GM11168 (cell line): ENCODE measurements around the gene CAMK4.
"Not testable (repeated sequence)": the region's sequence is repeated elsewhere in the genome, so short reads cannot be mapped to it uniquely, and the experiment has no call there.

Source experiments
- in situ Hi-C: fragments of 300-500 bp; cut with MboI; formaldehyde crosslinking; loops from one replicate; pipeline ENCODE4 v1.12.0; 2022; ENCODE audit warnings: low sequenced_read_pairs; ENCODE audit not compliant: unreplicated experiment

Gene CAMK4

DNA sequence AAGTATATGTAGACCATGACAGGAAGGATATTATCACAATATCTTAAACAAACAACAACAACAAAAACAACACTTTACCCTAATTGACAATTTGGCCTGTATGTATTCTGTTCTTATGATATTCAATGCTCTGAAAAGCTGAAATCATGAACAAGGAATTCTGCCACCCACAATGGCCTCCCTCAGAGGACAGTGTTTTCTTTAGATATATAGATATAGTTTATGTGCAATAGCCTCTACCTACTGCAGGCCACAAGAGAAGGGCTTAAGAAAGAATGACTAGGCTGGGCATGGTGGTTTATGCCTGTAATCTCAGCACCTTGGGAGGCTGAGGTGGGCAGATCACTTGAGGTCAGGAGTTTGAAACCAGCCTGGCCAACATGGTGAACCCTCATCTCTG is 183.4 kb downstream of the CAMK4 start:
- in situ Hi-C loops: no loop called here

DNA sequence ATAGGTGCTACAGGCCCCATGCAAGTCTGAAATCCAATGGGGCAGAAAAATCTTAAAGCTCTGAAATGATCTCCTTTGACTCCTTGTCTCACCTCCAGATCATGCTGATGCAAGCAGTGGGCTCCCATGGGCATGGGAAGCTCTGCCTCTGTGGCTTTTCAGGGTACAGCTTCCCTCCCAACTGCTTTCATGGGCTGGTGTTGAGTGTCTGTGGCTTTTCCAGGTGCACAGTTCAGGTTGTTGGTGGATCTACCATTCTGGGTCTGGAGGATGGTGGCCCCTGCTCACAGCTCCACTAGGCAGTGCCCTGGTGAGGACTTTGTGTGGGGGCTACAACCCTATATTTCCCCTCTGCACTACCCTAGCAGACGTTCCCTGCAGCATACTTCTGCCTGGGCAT is 184.6 kb downstream of the CAMK4 start:
- in situ Hi-C loops: no loop called here

DNA sequence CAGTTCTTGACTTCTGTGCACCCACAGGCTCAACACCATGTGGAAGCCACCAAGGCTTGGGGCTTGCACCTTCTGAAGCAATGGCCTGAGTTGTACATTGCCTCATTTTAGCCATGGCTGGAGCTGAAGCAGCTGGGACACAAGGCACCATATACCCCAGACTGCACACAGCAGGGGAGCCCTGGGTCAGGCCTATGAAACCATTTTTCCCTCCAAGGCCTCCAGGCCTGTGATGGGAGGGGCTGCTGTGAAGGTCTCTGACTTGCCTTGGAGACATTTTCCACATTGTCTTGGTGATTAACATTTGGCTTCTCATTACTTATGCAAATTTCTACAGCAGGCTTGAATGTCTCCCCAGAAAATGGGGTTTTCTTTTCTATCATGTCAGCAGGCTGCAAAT is 185.1 kb downstream of the CAMK4 start:
- in situ Hi-C loops: not testable (repeated sequence)

DNA sequence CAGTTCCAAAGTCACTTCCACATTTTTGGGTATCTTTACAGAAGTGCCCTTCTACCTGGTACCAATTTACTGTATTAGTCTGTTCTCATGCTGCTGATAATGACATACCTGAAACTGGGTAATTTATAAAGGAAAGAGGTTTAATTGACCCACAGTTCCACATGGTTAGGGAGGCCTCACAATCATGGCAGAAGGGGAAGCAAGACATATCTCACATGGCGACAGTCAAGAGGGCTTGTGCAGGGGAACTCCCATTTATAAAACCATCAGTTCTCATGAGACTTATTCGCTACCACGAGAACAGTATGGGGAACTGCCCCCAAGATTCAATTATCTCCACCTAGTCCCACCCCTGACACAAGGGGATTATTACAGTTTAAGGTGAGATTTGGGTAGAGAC is 185.9 kb downstream of the CAMK4 start:
- in situ Hi-C loops: not testable (repeated sequence)

DNA sequence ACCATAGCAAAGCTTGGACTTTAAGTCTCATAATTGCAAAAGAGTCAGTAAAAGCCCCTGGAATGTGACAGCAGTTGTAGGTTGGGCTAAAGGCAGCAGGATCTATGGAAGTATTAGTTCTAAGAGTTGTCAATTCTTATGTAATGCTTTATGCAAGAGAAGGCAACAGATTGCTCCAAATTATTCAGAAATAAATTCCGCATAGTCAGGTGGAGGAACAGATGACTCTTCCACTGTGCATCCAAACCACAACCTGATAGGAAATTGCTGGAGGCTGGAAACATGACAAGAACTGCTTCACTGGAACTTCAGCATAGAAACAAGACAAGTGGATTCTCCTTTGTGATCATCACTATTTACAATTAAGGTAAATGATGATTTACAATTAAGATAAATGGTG is 187.1 kb downstream of the CAMK4 start:
- in situ Hi-C loops: no loop called here

DNA sequence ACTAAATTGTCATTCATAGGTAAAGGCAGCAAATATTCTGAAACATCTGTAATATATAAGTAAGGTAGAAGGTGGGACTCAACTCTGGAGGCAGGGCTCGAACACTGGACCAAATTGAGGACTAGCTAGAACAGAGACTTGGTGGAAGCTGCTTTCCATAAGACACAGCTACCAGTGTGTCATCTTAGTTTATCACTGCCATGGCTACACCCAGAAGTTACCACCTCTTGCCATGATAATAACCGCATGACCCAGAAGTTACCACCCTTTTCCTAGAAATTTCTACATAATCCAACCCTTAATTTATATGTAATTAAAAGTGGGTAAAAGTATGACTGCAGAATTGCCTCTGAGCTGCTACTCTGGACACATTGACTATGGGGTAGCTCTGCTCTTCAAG is 188.4 kb downstream of the CAMK4 start:
- in situ Hi-C loops: no loop called here

DNA sequence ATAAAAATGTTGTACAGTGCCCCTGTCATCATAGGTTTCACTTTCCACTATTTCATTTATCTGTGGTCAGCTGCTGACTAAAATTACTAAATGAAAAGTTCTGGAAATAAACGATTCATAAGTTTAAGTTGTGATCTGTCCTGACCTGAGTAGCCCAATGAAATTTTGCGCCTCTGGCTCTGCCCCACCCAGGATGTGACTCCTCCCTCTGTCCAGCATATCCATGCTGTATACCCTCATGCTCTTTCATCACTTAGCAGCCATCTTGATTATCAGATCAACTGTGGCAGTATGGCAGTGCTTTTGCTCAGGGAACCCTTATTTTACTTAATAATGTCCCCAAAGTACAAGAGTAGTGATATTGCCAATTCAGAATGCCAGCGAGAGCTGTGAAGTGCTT is 190.9 kb downstream of the CAMK4 start:
- in situ Hi-C loops: no loop called here

DNA sequence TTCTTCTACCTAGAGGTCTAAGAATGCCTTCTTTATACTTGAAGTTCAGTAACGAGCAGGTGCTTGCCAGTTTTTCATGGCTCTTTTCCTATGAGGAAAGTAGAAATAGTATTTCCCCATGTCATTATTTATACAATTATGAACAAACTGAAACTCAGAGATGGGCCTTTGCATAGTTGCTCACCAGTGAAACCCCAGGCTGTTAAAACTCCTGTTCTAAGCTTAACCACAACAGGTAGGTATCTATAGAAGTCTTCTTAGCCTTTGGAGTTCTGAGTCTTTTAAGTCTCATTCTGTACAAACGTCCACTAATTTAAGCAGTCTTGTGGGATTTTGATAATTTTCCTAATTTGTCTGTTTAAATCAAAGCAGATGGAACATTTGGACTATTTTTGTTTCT is 198.1 kb downstream of the CAMK4 start:
- in situ Hi-C loops: no loop called here

DNA sequence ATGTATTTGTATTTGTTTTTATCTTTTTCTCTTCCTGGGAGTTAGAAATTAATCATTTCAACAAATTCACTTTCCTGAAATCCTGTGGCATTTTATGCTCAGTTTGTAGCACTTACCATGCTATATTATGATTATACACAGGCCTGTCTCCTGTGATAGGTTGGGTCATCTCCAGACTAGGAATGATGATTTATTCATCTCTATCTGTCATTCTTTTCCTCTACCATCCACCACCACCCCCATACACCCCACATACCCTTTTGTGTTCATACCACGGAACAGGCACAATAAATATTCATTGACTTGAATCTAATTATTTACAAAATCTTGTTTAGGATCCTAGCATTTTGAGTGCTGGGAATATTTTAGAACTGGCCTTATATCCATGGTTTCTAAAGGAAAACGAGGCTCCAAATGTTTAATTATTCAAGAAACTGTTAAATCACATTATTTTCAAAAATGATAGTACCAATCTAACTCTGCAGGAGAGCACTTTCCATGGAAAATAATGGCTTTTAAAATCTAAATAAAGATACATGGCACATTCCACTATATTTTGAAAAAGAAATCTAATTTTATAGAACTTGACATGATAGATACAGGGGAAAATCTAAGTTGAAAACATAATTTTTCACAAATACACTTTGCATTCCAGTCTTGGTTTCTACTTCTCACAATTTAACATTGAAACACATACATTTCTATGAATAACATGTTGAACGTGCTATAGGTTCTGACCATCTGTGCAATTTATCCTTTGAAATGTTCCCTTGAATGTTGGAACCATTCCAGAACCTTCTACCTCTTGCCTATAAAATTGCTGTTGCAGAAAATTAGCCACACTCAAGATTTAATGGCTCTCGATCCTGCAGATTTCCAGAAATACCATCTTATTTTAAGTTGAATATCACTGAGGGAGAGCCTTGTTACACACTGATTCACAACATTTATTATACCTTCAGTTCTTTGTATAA is 198.8 kb downstream of the CAMK4 start:
- in situ Hi-C loops: no loop called here

DNA sequence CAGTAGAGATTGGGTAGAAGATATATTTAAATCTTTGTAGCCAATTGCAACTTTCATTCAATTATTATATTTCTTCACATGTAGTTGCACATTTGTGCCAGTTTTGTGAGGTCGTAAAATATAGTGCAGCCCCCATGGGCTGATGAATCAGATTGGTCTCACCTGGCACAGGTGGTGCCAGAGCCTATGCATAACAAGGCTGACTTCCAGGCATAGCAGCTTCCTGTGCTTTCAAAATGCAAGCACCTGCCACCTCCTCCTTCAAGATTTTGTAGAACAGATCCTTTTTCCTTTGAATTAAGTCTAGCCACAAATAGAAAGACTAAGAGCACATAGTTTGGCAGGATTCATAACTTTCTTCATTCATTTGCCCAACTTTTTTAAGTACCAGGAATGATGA is 201.0 kb downstream of the CAMK4 start:
- in situ Hi-C loops: no loop called here

DNA sequence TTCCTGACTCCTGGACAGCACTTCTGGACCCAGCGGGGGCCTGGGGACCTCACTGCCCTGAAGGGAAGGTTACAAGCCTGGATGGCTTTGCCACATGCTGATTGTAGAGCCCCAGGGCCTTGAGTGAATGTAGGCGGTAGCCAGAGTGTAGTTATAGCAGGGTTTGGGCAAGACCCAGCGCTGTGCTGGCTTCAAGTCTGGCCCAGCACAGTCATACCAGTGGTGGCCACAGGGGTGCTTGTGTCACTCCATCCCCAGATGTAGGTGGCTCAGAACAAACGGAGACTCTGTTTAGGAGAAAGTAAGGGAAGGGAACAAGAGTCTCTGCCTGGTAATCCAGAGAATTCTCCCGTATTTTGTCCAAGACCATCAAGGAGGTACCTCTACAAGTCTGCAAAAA is 203.6 kb downstream of the CAMK4 start:
- in situ Hi-C loops: no loop called here

DNA sequence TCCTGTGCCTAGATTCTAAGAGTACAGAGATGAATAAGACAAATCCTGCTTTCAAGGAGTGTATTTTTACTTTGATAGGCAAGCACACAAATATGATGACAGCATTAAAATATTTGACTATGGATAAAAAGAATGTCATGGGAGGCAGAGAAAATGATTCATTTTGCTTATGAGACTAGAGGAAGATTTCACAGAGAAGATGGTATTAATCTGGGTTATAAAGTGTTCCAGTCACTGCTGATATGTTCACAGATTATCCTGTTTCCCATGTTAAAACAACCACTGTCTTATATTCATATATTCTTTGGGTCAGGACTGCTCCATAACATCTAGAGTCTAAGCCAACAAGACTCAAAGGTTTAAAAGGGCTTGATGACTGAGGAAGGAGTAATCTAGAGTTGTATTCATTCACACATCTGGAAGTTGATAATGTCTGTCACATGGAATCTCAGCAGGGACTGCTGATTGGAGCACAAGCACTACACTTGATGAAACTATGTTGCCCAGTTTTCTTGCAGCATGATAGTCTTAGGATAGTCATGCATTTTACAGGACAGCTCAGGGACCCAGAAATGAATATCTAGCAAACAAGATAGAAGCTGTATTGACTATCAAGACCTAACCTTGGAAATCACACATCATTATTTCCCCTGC is 208.8 kb downstream of the CAMK4 start:
- in situ Hi-C loops: no loop called here

DNA sequence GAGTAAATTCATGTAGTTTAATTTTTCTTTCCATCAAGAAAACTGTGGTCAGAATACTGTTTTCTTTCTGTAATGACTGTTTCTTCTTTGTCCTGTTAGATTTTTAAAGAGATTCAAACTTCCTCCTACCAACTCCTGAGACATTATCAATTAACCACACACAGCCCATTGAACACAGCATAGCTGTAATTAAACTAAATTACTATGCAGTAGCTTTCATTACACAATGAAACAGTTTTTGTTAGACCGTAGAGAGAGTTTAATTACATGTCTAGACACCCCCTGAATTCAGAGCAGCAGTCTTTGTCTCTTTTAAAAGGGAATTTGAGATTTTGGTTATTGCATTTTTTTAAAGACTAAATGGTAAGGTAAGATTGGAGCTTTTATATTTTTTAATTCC is 210.6 kb downstream of the CAMK4 start:
- in situ Hi-C loops: no loop called here

DNA sequence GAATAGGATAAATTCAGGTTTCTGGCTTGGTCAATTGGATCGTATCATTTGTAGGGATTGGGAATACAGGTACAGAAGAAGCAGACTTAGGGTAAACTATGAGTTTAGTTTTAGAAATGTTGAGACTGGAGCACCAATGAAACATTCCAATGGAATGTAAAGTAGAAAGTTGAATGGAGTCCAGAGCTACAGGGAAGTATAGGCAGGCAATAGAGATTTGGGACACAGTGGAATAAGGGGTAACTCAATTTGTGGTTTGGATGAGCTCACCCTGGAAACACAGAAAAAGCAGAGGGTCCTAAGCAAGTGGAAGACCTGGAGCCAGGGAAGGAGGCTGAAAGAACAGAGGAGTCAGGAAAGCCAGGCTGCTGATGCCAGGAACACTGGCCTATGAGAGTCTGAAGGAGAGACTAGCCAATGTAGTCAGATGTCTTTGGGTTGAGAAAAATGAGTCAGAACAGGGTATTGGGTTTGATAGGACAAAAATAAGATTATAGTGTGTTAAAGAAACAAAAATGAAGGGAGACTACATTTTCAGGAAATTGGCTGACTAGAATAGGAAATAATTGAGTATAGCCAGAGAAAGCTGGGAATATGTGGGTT is 215.4 kb downstream of the CAMK4 start:
- in situ Hi-C loops: no loop called here

DNA sequence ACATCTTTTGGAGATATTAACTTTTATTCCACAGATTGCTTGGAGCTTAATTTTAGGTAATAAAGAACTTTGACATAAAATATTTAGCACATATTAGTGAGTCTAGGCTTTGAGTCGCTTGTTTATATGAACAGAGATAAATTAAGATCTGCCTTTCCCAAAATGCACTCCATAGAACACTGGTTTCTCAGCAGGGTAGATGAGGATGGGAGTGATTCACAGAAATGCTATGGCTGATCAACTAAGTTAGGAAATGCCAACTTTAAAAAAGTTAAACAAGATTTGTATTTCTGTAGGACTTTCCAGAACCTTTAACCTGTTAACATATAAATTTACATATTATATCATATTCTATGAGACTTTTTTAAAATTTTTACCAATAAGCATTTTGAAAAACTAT is 222.9 kb downstream of the CAMK4 start:
- in situ Hi-C loops: no loop called here

DNA sequence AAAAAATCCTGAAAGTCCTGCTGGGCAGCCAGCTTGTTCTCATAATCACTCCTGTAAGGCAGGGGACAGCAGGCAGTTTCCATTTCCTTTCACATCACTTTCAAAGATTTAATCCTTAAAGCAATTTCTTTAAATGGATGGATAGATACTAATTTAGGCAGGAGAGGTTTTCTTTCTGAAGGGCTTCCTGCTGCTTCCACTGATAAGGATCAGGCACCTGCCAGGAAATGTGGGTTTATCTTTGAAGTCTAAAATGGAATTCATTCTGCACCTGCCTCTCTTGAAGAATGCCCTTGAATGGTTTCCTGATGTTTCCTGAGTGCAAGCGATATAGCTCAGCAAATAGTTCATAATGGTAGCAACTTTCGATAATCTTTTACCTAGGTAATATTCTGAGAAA is 223.6 kb downstream of the CAMK4 start:
- in situ Hi-C loops: no loop called here

DNA sequence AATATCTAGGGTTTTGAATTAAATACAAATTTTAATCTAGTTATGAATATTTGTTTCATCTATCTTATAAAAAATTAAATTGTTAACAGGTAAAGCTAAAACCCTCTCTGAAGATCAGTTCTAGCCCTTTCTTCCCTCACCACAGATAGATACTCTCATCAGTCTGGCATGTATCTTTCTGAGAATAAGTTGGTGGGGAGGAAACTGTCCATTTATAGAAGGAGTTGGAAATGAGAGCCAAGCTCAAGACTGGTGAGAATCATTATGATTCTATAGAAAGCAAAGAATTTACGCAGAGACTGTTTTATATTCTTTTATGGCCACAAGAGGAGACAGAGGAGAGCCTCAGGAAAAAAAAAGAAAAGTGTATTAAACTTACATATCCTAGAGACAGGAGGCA is 229.1 kb downstream of the CAMK4 start:
- in situ Hi-C loops: no loop called here

DNA sequence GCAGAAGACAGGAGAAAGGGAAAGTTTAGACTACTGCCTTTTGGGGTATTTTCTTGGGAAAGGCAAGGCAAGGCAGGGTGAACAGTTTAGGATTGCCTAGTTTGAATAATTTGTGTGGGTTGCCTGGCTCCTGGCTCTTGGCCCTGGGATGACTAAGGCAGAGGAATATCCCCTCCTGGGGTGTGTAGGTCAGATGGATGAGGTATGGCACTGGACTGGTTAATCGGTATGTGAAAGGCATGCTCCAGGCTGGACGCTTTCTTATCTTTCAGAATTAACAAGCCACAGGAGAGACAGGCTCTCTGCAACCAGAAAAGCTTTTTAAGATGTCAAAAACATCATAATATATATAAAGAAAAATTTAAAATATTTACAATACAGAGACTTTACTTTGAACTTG is 229.6 kb downstream of the CAMK4 start:
- in situ Hi-C loops: no loop called here

DNA sequence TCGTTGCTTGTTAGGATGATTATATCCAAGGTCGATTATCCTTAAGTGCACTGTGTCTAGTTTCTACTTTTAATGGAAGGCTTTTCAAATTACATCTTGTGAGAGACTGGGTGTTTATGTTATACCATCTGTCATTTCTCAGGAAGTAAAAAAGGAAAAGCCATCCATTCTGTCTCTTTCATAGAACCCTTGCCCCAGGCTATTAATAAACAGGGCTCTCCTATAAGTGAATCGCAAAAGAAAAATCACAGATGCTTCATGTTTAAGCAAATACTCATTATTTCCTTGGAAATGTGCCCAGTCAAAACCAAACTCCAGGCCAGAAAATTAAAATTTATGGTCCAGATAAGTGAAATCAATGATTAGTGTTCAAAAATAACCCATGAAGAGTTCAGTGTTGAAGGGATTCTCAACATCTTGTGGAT is 230.0 kb downstream of the CAMK4 start:
- in situ Hi-C loops: no loop called here

DNA sequence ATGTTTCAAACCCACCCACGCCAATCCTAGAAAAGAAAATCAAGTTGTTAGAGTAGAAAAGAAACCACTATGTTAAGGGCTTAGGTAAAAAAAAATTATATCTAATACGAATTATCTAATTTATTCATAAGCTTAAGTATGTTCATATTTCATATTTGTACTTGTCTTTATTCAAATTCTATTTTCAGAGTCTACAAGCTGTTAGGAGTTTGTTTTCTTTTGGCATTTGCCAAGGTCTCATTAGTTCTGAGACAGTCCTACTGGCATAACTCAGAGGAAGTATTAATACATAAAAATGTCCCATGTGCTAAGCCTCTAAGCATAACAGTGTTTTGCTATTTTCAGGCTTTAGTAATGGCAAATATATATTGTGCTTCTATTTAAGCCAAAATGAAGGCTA is 230.6 kb downstream of the CAMK4 start:
- in situ Hi-C loops: no loop called here

DNA sequence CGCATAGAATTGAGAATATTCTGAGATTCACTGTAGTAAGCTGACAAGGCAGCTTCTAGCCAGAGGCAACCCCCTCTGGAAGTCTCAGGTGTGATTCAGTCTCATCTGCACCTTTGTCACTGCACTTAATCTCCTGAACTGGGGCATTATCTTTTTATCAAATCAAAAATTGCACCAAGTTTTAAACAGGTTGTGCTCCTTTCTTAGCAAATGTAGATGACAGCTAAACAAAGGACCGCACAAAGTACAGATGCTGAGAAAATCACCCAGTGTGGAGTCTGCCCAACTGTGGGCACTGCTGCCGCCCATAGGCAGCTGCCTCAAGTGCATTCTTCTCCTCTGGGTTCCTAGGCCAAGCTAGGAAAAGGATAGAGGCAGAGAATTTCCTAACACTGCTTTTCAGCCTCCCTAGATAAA is 237.1 kb downstream of the CAMK4 start:
- in situ Hi-C loops: loop anchor here (10.0 kb wide), 1 partner anchor 296 kb away; no protein-coding TSS in a partner anchor
